ENCODE results near the gene FFAR1. TPM values are rescaled to one million over a fixed set of nuclear protein-coding genes. Genes with fewer than 3 reads are reported as not detected.

Gene FFAR1
- total RNA-seq, 4 donors from 2014 or later = not detected

DNA sequence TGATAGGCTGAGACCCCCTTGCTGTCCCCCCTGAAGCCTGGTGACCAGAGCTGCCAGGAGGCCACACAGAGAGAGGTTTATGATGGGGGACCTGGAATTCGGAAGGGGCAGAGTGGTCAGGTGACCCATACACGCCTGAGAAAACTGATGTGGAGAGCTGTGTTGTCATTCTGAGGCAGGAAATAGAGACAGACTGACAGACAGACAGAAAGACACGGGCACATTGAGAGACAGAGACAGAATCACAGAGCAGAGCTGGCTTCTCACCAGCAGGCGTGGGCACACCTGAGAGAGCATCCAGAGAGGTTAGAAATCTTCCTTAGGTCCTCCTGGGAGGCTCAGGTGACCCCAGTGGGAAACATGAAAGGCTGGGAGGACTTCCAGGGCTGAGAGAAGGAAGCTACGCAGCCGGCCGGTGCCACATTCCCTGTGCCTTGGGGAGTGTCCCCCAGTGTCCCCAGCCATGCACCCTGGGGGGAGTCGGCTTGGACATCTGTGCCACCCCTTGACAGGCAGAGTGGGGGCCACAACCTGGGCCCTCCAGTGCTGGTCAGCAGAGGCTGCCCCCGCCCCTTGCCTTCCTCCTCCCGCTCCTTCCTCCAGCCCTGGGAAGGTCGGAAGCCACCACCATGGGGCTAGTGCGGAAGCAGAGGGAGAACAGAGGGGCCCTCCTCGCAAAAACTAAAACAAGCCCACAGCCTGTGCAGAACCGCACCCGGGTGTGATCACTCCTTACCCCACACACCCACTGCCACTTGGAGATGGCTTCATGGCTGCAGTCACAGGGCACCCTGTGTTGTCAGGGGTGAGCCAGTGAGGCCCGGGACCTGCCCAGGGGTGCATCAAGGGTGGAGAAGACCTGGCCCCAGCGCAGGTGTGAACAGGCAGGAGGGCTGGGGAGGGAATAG is 2.2 kb downstream of the FFAR1 start:
- H3K9me3 ChIP-seq = no peaks in the 10 kb centered on the region
- ATAC-seq = no peak
- no peaks in the 10 kb centered on the region for H3K4me1 ChIP-seq
- WGBS, 2 donors (ENCODE audit: low coverage in 1 of 2) = 38 to 67% methylated on average over 2 to 3 of the region's 17 CpGs
- no peak for TF ChIP-seq POLR2A (IDR thresholded peaks at IDR 0.05)
- TF ChIP-seq POLR2AphosphoS5 (IDR thresholded peaks at IDR 0.05) = no peak
- TF ChIP-seq EP300 (IDR thresholded peaks at IDR 0.05) = no peak
- TF ChIP-seq, protein P1, sequence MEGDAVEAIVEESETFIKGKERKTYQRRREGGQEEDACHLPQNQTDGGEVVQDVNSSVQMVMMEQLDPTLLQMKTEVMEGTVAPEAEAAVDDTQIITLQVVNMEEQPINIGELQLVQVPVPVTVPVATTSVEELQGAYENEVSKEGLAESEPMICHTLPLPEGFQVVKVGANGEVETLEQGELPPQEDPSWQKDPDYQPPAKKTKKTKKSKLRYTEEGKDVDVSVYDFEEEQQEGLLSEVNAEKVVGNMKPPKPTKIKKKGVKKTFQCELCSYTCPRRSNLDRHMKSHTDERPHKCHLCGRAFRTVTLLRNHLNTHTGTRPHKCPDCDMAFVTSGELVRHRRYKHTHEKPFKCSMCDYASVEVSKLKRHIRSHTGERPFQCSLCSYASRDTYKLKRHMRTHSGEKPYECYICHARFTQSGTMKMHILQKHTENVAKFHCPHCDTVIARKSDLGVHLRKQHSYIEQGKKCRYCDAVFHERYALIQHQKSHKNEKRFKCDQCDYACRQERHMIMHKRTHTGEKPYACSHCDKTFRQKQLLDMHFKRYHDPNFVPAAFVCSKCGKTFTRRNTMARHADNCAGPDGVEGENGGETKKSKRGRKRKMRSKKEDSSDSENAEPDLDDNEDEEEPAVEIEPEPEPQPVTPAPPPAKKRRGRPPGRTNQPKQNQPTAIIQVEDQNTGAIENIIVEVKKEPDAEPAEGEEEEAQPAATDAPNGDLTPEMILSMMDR (IDR thresholded peaks at IDR 0.05) = no peak
- H3K4me3 ChIP-seq = no peak overlapping the region
- H3K36me3 ChIP-seq = no peaks in the 10 kb centered on the region
- peaks cover 75% of the 10 kb centered on the region for H3K27me3 ChIP-seq
- H3K27ac ChIP-seq = no peak overlapping the region

DNA sequence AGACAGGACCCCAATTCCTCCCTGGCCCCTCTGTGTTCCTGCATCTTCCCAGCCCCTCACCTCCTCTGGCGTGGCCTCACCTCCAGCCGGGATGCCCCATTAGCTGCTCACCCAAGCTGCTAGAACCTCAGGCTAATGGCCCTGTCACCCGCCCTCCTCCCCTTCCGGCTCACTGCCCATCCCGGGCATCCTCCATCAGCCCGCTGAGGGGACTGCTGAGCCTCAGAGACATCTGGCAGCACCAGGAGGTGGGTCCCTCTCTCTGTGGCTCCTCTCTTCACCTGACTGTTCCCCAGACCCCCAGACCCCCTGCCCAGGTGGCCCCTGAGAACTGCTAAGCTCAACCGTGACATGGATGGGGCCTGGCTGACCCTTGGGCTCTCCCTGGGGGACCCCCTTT is 2.9 kb downstream of the FFAR1 start:
- whole genome bisulfite sequencing, 2 donors (ENCODE audit: low coverage in 1 of 2) = 84 to 86% methylated on average over 2 to 4 of the region's 7 CpGs
- no peak overlapping the region for H3K27ac ChIP-seq
- no peaks in the 10 kb centered on the region for H3K4me1 ChIP-seq
- TF ChIP-seq POLR2AphosphoS5 (IDR thresholded peaks at IDR 0.05) (no peak), POLR2A (IDR thresholded peaks at IDR 0.05) (no peak)
- TF ChIP-seq, protein P1 (IDR thresholded peaks at IDR 0.05) = no peak
- peaks cover 78% of the 10 kb centered on the region for H3K27me3 ChIP-seq
- H3K36me3 ChIP-seq = no peaks in the 10 kb centered on the region
- no peak for ATAC-seq
- no peak overlapping the region for H3K4me3 ChIP-seq
- H3K9me3 ChIP-seq = no peaks in the 10 kb centered on the region

DNA sequence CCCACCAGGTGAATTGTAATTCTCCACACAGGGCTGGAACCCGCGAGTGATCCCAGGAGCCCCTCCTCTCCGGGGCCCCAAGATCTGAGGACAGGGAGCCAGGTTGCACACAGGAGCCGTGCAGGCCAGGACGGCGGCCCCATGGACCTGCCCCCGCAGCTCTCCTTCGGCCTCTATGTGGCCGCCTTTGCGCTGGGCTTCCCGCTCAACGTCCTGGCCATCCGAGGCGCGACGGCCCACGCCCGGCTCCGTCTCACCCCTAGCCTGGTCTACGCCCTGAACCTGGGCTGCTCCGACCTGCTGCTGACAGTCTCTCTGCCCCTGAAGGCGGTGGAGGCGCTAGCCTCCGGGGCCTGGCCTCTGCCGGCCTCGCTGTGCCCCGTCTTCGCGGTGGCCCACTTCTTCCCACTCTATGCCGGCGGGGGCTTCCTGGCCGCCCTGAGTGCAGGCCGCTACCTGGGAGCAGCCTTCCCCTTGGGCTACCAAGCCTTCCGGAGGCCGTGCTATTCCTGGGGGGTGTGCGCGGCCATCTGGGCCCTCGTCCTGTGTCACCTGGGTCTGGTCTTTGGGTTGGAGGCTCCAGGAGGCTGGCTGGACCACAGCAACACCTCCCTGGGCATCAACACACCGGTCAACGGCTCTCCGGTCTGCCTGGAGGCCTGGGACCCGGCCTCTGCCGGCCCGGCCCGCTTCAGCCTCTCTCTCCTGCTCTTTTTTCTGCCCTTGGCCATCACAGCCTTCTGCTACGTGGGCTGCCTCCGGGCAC is 3.9 kb downstream of the FFAR1 start:
- Histone ChIP-seq H3K27me3 (peaks cover 75% of the 10 kb centered on the region), H3K27ac (no peak overlapping the region), H3K9me3 (no peaks in the 10 kb centered on the region), H3K36me3 (no peaks in the 10 kb centered on the region), H3K4me1 (no peaks in the 10 kb centered on the region), H3K4me3 (no peak overlapping the region)
- TF ChIP-seq POLR2AphosphoS5 (IDR thresholded peaks at IDR 0.05) (no peak), POLR2A (IDR thresholded peaks at IDR 0.05) (no peak), EP300 (IDR thresholded peaks at IDR 0.05) (no peak)
- TF ChIP-seq, protein P1 (IDR thresholded peaks at IDR 0.05) = no peak
- ATAC-seq = no peak
- 100% methylated on average over 1 of the region's 47 CpGs; no CpG with 5 or more reads in 1 of the 2 donors for WGBS, 2 donors (ENCODE audit: low coverage in 1 of 2)

DNA sequence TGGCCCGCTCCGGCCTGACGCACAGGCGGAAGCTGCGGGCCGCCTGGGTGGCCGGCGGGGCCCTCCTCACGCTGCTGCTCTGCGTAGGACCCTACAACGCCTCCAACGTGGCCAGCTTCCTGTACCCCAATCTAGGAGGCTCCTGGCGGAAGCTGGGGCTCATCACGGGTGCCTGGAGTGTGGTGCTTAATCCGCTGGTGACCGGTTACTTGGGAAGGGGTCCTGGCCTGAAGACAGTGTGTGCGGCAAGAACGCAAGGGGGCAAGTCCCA is 4.4 kb downstream of the FFAR1 start:
- TF ChIP-seq EP300 (IDR thresholded peaks at IDR 0.05) = no peak
- no peak for TF ChIP-seq POLR2AphosphoS5 (IDR thresholded peaks at IDR 0.05)
- no peak for TF ChIP-seq POLR2A (IDR thresholded peaks at IDR 0.05)
- TF ChIP-seq, protein P1 (IDR thresholded peaks at IDR 0.05) = no peak
- Histone ChIP-seq H3K27me3 (peaks cover 72% of the 10 kb centered on the region), H3K4me3 (no peak overlapping the region), H3K27ac (no peak overlapping the region), H3K9me3 (no peaks in the 10 kb centered on the region), H3K36me3 (no peaks in the 10 kb centered on the region), H3K4me1 (no peaks in the 10 kb centered on the region)
- WGBS, 2 donors (ENCODE audit: low coverage in 1 of 2) = no CpG with 5 or more reads among the region's 18 CpGs
- ATAC-seq = no peak

All from gastroesophageal sphincter (tissue), 4 donors.